ENCODE data around the gene SLC10A7. TPM values are rescaled to one million over a fixed set of nuclear protein-coding genes. Genes with fewer than 3 reads are reported as not detected.

SLC10A7 gene
- total and polyA plus RNA-seq, 2 of the 13 experiments (the other 11 are each of a cell fraction or from before 2014, with no cell fraction given) = 18.5 to 18.8 TPM

GRCh38 chr4:146349306-146349705, 172.4 kb downstream of the SLC10A7 start:
- in situ Hi-C loops (cut with HindIII; ENCODE audit: extremely low pct_ligation_motif_present, low pct_unique_long_range_greater_than_20kb) = loop anchor here (25.0 kb wide), 1 partner anchor 738 kb away; no protein-coding TSS in a partner anchor

GRCh38 chr4:146347822-146348221, 173.9 kb downstream of the SLC10A7 start:
- Histone ChIP-seq H3K4me3 (replicated peaks in 1 of 3; ENCODE audit: insufficient read depth in 1 of 3, low read depth in 2 of 3, low read length in 3 of 3) (no peak overlapping the region), H3K79me2 (ENCODE audit: insufficient read depth, low read length) (no peaks in the 10 kb centered on the region), H3K9me3 (ENCODE audit: low read length) (no peaks in the 10 kb centered on the region), H4K20me1 (ENCODE audit: insufficient read depth, low read length) (no peaks in the 10 kb centered on the region), H3K27ac (ENCODE audit: extremely low read length, insufficient read depth, low read length) (no peak overlapping the region), H3K4me1 (ENCODE audit: insufficient read depth, low read length) (no peaks in the 10 kb centered on the region), H3K4me2 (ENCODE audit: low read depth, low read length) (no peak overlapping the region), H2AFZ (ENCODE audit: low read length) (no peak overlapping the region), H3K27me3 (ENCODE audit: control insufficient read depth in 1 of 2, insufficient read depth in 2 of 2, low read length in 2 of 2) (no peaks in the 10 kb centered on the region), H3K9ac (ENCODE audit: insufficient read depth, low read depth, low read length) (no peak overlapping the region), H3K36me3 (replicated peaks in 1 of 2; ENCODE audit: control insufficient read depth in 1 of 2, insufficient read depth in 2 of 2, low read length in 2 of 2) (no peaks in the 10 kb centered on the region)
- no peak for TF ChIP-seq HINFP (CRISPR knock-in tag; IDR thresholded peaks at IDR 0.05; ENCODE audit: low read depth)
- TF ChIP-seq MAFF (IDR thresholded peaks at IDR 0.05; ENCODE audit: low read depth, low read length) = 0 out of 2 replicates have a peak, but pooled peaks have one; percentile 23
- no peak for TF ChIP-seq ZNF674 (CRISPR knock-in tag; IDR thresholded peaks at IDR 0.05; ENCODE audit: low read depth)
- no peak for TF ChIP-seq ZNF350 (CRISPR knock-in tag; IDR thresholded peaks at IDR 0.05; ENCODE audit: borderline replicate concordance, low read depth)
- TF ChIP-seq MAFK (conservative IDR thresholded peaks at IDR 0.05 in 1 of 2, IDR thresholded peaks at IDR 0.05 in 1 of 2; ENCODE audit: low read length in 2 of 2) = peak; percentile 25 to 62; a peak in 3 of 4 replicates
- no peak for TF ChIP-seq CAMTA2 (CRISPR knock-in tag; IDR thresholded peaks at IDR 0.05; ENCODE audit: borderline replicate concordance)
- no peak for TF ChIP-seq HNRNPLL (IDR thresholded peaks at IDR 0.05; ENCODE audit: low read depth, low read length, poor library complexity, severe bottlenecking)
- TF ChIP-seq BCL6 (CRISPR knock-in tag; IDR thresholded peaks at IDR 0.05) = no peak
- TF ChIP-seq SETDB1 (CRISPR knock-in tag; IDR thresholded peaks at IDR 0.05; ENCODE audit: borderline replicate concordance) = no peak
- TF ChIP-seq EZH2 (conservative IDR thresholded peaks at IDR 0.05; ENCODE audit: low read depth, low read length) = no peak
- no peak for TF ChIP-seq PITX1 (CRISPR knock-in tag; IDR thresholded peaks at IDR 0.05)
- TF ChIP-seq NFE2L1 (CRISPR knock-in tag; IDR thresholded peaks at IDR 0.05; ENCODE audit: borderline replicate concordance) = no peak
- no peak for TF ChIP-seq ELF4 (CRISPR knock-in tag; IDR thresholded peaks at IDR 0.05; ENCODE audit: borderline replicate concordance)
- FAIRE-seq (no peak), DNase-seq (ENCODE audit: low spot score) (no peak), ATAC-seq (no peak)
- in situ Hi-C loops (cut with HindIII; ENCODE audit: extremely low pct_ligation_motif_present, low pct_unique_long_range_greater_than_20kb) = loop anchor here (25.0 kb wide), 1 partner anchor 739 kb away; no protein-coding TSS in a partner anchor
- ChIA-PET POLR2A (no interaction called here), CTCF (ENCODE audit: low intra/inter-chr PET ratio, low total read pairs) (no interaction called here)
- 45% methylated on average over 2 of the region's 2 CpGs for WGBS (ENCODE audit: low lambda C conversion rate)
- intact Hi-C loops (cut with micrococcal nuclease; ENCODE audit: unreplicated experiment) = loop anchor here (5.0 kb wide), 1 partner anchor 159 kb away; no protein-coding TSS in a partner anchor
- no TSS peak for BruUV-seq (replicated peaks)

More at GRCh38 chr4:146349306-146349705, 172.4 kb downstream of the SLC10A7 start:
- Histone ChIP-seq H3K27me3 (ENCODE audit: control insufficient read depth in 1 of 2, insufficient read depth in 2 of 2, low read length in 2 of 2) (no peaks in the 10 kb centered on the region), H4K20me1 (ENCODE audit: insufficient read depth, low read length) (no peaks in the 10 kb centered on the region), H3K9me3 (ENCODE audit: low read length) (no peaks in the 10 kb centered on the region), H3K4me1 (ENCODE audit: insufficient read depth, low read length) (no peaks in the 10 kb centered on the region), H3K4me3 (replicated peaks in 1 of 3; ENCODE audit: insufficient read depth in 1 of 3, low read depth in 2 of 3, low read length in 3 of 3) (no peak overlapping the region), H2AFZ (ENCODE audit: low read length) (no peak overlapping the region), H3K4me2 (ENCODE audit: low read depth, low read length) (no peak overlapping the region), H3K27ac (ENCODE audit: extremely low read length, insufficient read depth, low read length) (no peak overlapping the region), H3K79me2 (ENCODE audit: insufficient read depth, low read length) (no peaks in the 10 kb centered on the region), H3K36me3 (replicated peaks in 1 of 2; ENCODE audit: control insufficient read depth in 1 of 2, insufficient read depth in 2 of 2, low read length in 2 of 2) (no peaks in the 10 kb centered on the region), H3K9ac (ENCODE audit: insufficient read depth, low read depth, low read length) (no peak overlapping the region)
- ChIA-PET POLR2A (no interaction called here), CTCF (ENCODE audit: low intra/inter-chr PET ratio, low total read pairs) (no interaction called here)
- no TSS peak for BruUV-seq (replicated peaks)
- intact Hi-C loops (cut with micrococcal nuclease; ENCODE audit: unreplicated experiment) = loop anchor here (5.0 kb wide), 1 partner anchor 158 kb away; no protein-coding TSS in a partner anchor
- DNase-seq (ENCODE audit: low spot score) = no peak
- no peak for FAIRE-seq
- ATAC-seq = no peak
- TF ChIP-seq ZNF607 (CRISPR knock-in tag; IDR thresholded peaks at IDR 0.05; ENCODE audit: borderline replicate concordance) (no peak), BRCA1 (CRISPR knock-in tag; IDR thresholded peaks at IDR 0.05) (no peak), ELF3 (CRISPR knock-in tag; IDR thresholded peaks at IDR 0.05) (no peak)

Data from HepG2 (cell line).